H1 (cell line): ENCODE data around the gene ZNF737. TPM values are rescaled to one million over a fixed set of nuclear protein-coding genes. Genes with fewer than 3 reads are reported as not detected.

Experiments
- SIRT6 ChIP-seq: IDR thresholded peaks from one replicate; pipeline ENCODE4 v1.7.1; 2012; ENCODE audit warnings: low read length, inconsistent platforms
- polyA plus RNA-seq, 7 experiments: library from polyadenylated mRNA; depleted of rRNA in 3 of 7; stranded (reverse) in 5 of 7; unstranded in 2 of 7; fragments of >200 nt in 5 of 7; fragments of 200-250 nt in 2 of 7; gene quantifications; 1 replicate in 5 of 7; 2 replicates in 1 of 7; 4 replicates in 1 of 7; pipeline versions ENCODE4 v1.2.1 to v1.2.3, GENCODE V29; 2011 to 2013; ENCODE audit warnings: missing spikeins in 2 of 7, mixed read lengths in 2 of 7
- total RNA-seq: library from RNA; stranded (reverse); fragmentation: NEBNext Ultra II Directional; extraction: Animal tissue kit (Norgen Biotek cat#: 25700); gene quantifications from 2 replicates; pipeline ENCODE4 v1.2.1, GENCODE V29; 2021

The ZNF737 gene
- total and polyA plus RNA-seq, 2 of the 8 experiments (the other 6 are each of a cell fraction or from before 2014, with no cell fraction given), result 6.1 to 19.7 TPM

DNA sequence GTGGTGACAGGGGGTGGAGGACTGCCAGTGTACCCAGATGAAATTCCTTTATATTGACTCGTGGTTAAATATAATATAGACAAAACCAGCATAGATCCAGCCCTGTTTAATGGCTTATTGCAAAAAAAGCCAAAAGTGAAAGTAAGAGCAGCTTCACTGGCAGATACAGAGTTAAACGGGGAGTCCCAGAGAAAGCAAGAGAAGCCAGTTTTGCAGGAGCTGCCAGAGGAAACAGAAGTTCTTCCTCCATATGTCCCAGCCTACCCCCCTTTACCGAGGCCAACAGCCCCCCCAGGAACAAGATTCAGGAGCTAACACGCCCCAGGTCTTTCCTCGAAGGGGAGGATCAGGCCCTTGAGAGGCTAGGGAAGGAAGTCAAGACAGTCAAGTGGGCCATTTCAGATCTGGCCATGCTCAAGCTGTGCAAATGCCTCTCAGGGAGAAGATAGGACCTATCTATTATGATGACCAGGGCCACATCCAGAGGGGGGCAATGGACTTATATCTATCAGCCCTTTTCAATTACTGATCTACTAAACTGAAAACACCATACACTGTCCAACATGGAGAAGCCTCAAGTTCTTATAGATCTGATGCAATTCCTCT lies 47.2 kb upstream of the ZNF737 start (continued):
- no peak for TF ChIP-seq SIRT6
- TF ChIP-seq, all 59 proteins: peak for 0
